Heart right ventricle (tissue), 16 donors: ENCODE results near the gene HP. TPM values are rescaled to one million over a fixed set of nuclear protein-coding genes. Genes with fewer than 3 reads are reported as not detected.
"Not testable (repeated sequence)": the region's sequence is repeated elsewhere in the genome, so short reads cannot be mapped to it uniquely, and the experiment has no call there.

ENCODE experiments used
- ATAC-seq, 8 donors: fragments of 200-7000 bp; cut with Tn5 transposase; one replicate each; pipeline ENCODE4 v1.9.1; 2020; ENCODE audit warnings: mild to moderate bottlenecking in 8 of 8, moderate library complexity in 8 of 8, moderate number of reproducible peaks in 1 of 8
- DNase-seq, 2 donors: peaks; one replicate each; pipeline ENCODE4 v3.0.0-alpha.2; 2020
- H3K27ac ChIP-seq, 10 donors: fragments of 200-600 bp; sonication (generic) in 2 of 10; one replicate each; pipeline versions ENCODE4 v1.5.0 to v1.8.0; 2020 to 2022; ENCODE audit warnings: mild to moderate bottlenecking in 3 of 10
- H3K27me3 ChIP-seq, 7 donors: fragments of 200-600 bp; one replicate each; pipeline ENCODE4 v1.8.0; 2021 to 2022; ENCODE audit warnings: mild to moderate bottlenecking in 2 of 7
- H3K36me3 ChIP-seq, 9 donors: fragments of 200-600 bp; sonication (generic) in 1 of 9; one replicate each; pipeline versions ENCODE4 v1.5.0 to v1.8.0; 2020 to 2022; ENCODE audit warnings: mild to moderate bottlenecking in 2 of 9
- H3K4me1 ChIP-seq, 9 donors: fragments of 200-600 bp; sonication (generic) in 1 of 9; one replicate each; pipeline versions ENCODE4 v1.5.0 to v1.8.0; 2020 to 2022; ENCODE audit warnings: mild to moderate bottlenecking in 4 of 9
- H3K4me3 ChIP-seq, 10 donors: fragments of 200-600 bp; sonication (generic) in 2 of 10; one replicate each; pipeline versions ENCODE4 v1.5.0 to v1.8.0; 2020 to 2022; ENCODE audit warnings: mild to moderate bottlenecking in 7 of 10, moderate library complexity in 2 of 10
- H3K9me3 ChIP-seq, 11 donors: fragments of 200-600 bp in 10 of 11; sonication (generic) in 2 of 11; one replicate each; pipeline versions ENCODE4 v1.5.0 to v1.8.0; 2013 to 2022; ENCODE audit warnings: mild to moderate bottlenecking in 2 of 11, control low read depth in 1 of 11, moderate library complexity in 1 of 11
- CTCF ChIP-seq, 9 donors: fragments of 200-600 bp; sonication (generic) in 2 of 9; IDR thresholded peaks; one replicate each; pipeline versions ENCODE4 v1.5.0 to v1.8.0; 2021 to 2022; ENCODE audit warnings: antibody characterized with exemption in 9 of 9, mild to moderate bottlenecking in 5 of 9, moderate library complexity in 1 of 9
- WGBS, 2 donors: extraction: QIAGEN DNeasy Blood & Tissue Kit; methylation state at CpG; one replicate each; pipeline ENCODE4 v1.1.7; 2013; ENCODE audit warnings: inconsistent platforms in 1 of 2; 5-methylcytosine and 5-hydroxymethylcytosine counted together
- intact Hi-C, 10 donors: fragments of 100-400 bp; cut with DNase I; formaldehyde crosslinking; loops; one replicate each; pipeline versions ENCODE4 v1.11.1 to v1.14.2; 2022
- polyA plus RNA-seq, 2 donors: library from polyadenylated mRNA; stranded (reverse); fragments of 200-250 nt; gene quantifications; one replicate each; pipeline ENCODE4 v1.2.3, GENCODE V29; 2013
- total RNA-seq, 10 donors: library from RNA; stranded (reverse); fragmentation: NEBNext Ultra II Directional in 3 of 10; extraction: Animal tissue kit (Norgen Biotek cat#: 25700) in 3 of 10; gene quantifications; one replicate each; pipeline versions ENCODE4 v1.2.1 to v1.2.4, GENCODE V29; 2021 to 2023
- donor health status: Arrhythmogenic right ventricular cardiomyopathy.
- donor health status: ischemic (EF 13 %, LVEDD 7.1; RV severe dilation, severe dysfunction).
- donor health status: healthy with polysubstance abuse.
- donor health status: DM: no; HTN: yes; CAD: no.
- donor health status: DM: no; HTN: no; CAD: no.
- donor health status: ischemic (EF 25% LVEDD 6.9; RV normal size, moderate dysfunction).
- donor health status: ischemic (EF 25% LVEDD 5.7; RV mildly dilated, moderate dysfunction).
- donor health status: healthy.
- donor health status: DM: yes; HTN: yes; CAD: no.
- donor health status: Ischemic cardiomyopathy.
- donor health status: ischemic (EF 35%, LVEDD 5.7; RV mildly dilated, moderate dysfunction).
- donor health status: nonischemic (EF 11% LVEDD 7.7; RV severe dilation, severe dysfunction).
- donor health status: DM: yes; HTN: yes; CAD: no.
- donor health status: PGD.
- donor health status: ischemic (EF 29% LVEDD 5.4; RV normal size, mild dysfunction).
- donor health status: nonischemic (EF 23%, LVEDD 6.1; RV moderate dilation, normal function).

HP gene
- total and polyA plus RNA-seq, 12 donors: 0.47 to 26.6 (median 5.0) TPM

- intact Hi-C loops: no loop called here
Measured at GRCh38 chr16:72049110-72049509, 5.2 kb upstream of the HP start.

GRCh38 chr16:72050769-72051464, 3.4 kb upstream of the HP start:
- no peaks in the 10 kb centered on the region for H3K27me3 ChIP-seq
- ATAC-seq (peak in 2 of 8 donors; percentile 37 to 73), DNase-seq (no peak)
- no peak for TF ChIP-seq CTCF (IDR thresholded peaks at IDR 0.05)
- intact Hi-C loops: no loop called here
- H3K27ac ChIP-seq: no peak overlapping the region
- H3K4me1 ChIP-seq: peaks cover 0 to 24% (median 0%) of the 10 kb centered on the region in 9 donors
- 84 to 85% methylated on average over 4 of the region's 4 CpGs for WGBS, 2 donors
- H3K36me3 ChIP-seq: no peaks in the 10 kb centered on the region
- peaks cover 0 to 22% (median 0%) of the 10 kb centered on the region in 11 donors for H3K9me3 ChIP-seq
- no peak overlapping the region for H3K4me3 ChIP-seq

More at GRCh38 chr16:72049110-72049509, 5.2 kb upstream of the HP start:
- no peak for TF ChIP-seq CTCF (IDR thresholded peaks at IDR 0.05)
- H3K36me3 ChIP-seq: peaks cover 0 to 3% (median 0%) of the 10 kb centered on the region in 9 donors
- no peak overlapping the region for H3K27ac ChIP-seq
- DNase-seq (no peak), ATAC-seq (no peak)
- peaks cover 0 to 24% (median 0%) of the 10 kb centered on the region in 9 donors for H3K4me1 ChIP-seq
- no peak overlapping the region for H3K4me3 ChIP-seq
- H3K9me3 ChIP-seq: peaks cover 0 to 22% (median 0%) of the 10 kb centered on the region in 11 donors
- H3K27me3 ChIP-seq: no peaks in the 10 kb centered on the region

GRCh38 chr16:72051818-72052217, 2.5 kb upstream of the HP start:
- Histone ChIP-seq H3K4me3 (no peak overlapping the region), H3K4me1 (peaks cover 0 to 24% (median 0%) of the 10 kb centered on the region in 9 donors), H3K27ac (peak overlapping the region in 1 of 10 donors; percentile 19), H3K27me3 (no peaks in the 10 kb centered on the region), H3K36me3 (no peaks in the 10 kb centered on the region), H3K9me3 (peaks cover 0 to 22% (median 0%) of the 10 kb centered on the region in 11 donors)
- DNase-seq (no peak), ATAC-seq (no peak)
- 83 to 88% methylated on average over 2 of the region's 2 CpGs for WGBS, 2 donors
- intact Hi-C loops: no loop called here
- no peak for TF ChIP-seq CTCF (IDR thresholded peaks at IDR 0.05)

- H3K4me3 ChIP-seq: no peak overlapping the region
- H3K36me3 ChIP-seq: no peaks in the 10 kb centered on the region
- peaks cover 0 to 18% (median 0%) of the 10 kb centered on the region in 9 donors for H3K4me1 ChIP-seq
- no peak for ATAC-seq
- WGBS, 2 donors: 85 to 91% methylated on average over 4 of the region's 4 CpGs
- no peak for TF ChIP-seq CTCF (IDR thresholded peaks at IDR 0.05)
- H3K27me3 ChIP-seq: no peaks in the 10 kb centered on the region
- intact Hi-C loops: no loop called here
- DNase-seq: no peak
- no peak overlapping the region for H3K27ac ChIP-seq
- H3K9me3 ChIP-seq: no peaks in the 10 kb centered on the region
Measured at GRCh38 chr16:72055911-72056310, 1.6 kb downstream of the HP start.

GRCh38 chr16:72057313-72057712, 3.0 kb downstream of the HP start:
- 68% methylated on average over 1 of the region's 6 CpGs; no CpG with 5 or more reads in 1 of the 2 donors for WGBS, 2 donors
- ATAC-seq: peak in 4 of 8 donors; percentile 60 to 78 (median 76)
- intact Hi-C loops: not testable (repeated sequence)

GRCh38 chr16:72059060-72059459, 4.8 kb downstream of the HP start:
- H3K27ac ChIP-seq, H3K36me3 ChIP-seq, H3K4me3 ChIP-seq, intact Hi-C loops, H3K9me3 ChIP-seq, H3K4me1 ChIP-seq, H3K27me3 ChIP-seq, DNase-seq: not testable (repeated sequence)
- ATAC-seq: peak in 4 of 8 donors; percentile 24 to 59 (median 50)
- 64 to 74% methylated on average over 5 to 6 of the region's 7 CpGs for WGBS, 2 donors

More at GRCh38 chr16:72057313-72057712, 3.0 kb downstream of the HP start:
- not testable (repeated sequence) for H3K36me3 ChIP-seq, H3K9me3 ChIP-seq, H3K4me1 ChIP-seq, H3K27me3 ChIP-seq, DNase-seq, H3K4me3 ChIP-seq, H3K27ac ChIP-seq
